Measurements from ENCODE around the gene CMTM8.

The CMTM8 gene

GRCh38 chr3:32309654-32310242 is 71.3 kb downstream of the CMTM8 start:
- 0 out of 2 replicates have a peak, but pooled peaks cover 3% of the 10 kb centered on the region for H4K20me1 ChIP-seq (ENCODE audit: insufficient read depth, low read length)

DNA sequence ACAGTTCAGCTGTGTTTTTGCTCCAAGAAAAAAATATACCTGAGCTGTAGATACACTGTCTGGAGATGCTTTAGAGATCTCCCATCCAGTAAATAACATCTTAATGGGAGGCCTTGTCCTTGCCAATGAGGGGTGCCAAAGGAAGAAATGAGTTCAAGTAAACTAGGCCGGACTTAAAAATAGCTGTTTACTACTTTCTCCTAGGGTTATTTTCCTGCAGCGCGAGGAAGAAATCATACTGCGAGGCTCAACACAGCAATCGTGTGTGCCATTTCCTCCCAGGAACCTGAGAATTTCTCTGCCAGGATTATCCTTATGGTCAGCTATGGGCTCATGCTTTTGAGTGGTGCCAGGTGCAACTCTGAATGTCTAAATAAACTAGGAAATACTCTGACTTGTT is 71.9 kb downstream of the CMTM8 start:
- no peaks in the 10 kb centered on the region for H3K27me3 ChIP-seq (ENCODE audit: low read depth, low read length)
- H3K27ac ChIP-seq (ENCODE audit: low read length): no peak overlapping the region
- no peak overlapping the region for H2AFZ ChIP-seq (ENCODE audit: low read depth, low read length)
- no peak overlapping the region for H3K4me3 ChIP-seq (ENCODE audit: low read length)
- H3K36me3 ChIP-seq (replicated peaks; ENCODE audit: low read depth, low read length): no peaks in the 10 kb centered on the region
- H3K4me1 ChIP-seq (ENCODE audit: low read length): peaks cover 19% of the 10 kb centered on the region
- H3K79me2 ChIP-seq (ENCODE audit: low read length): no peaks in the 10 kb centered on the region
- no peaks in the 10 kb centered on the region for H3K9me3 ChIP-seq (ENCODE audit: insufficient read depth, low read length)
- 0 out of 2 replicates have a peak, but pooled peaks cover 3% of the 10 kb centered on the region for H4K20me1 ChIP-seq (ENCODE audit: insufficient read depth, low read length)
- no peak overlapping the region for H3K9ac ChIP-seq (ENCODE audit: low read length)
- peak overlapping the region; percentile 60 for H3K4me2 ChIP-seq (ENCODE audit: low read length)
- TF ChIP-seq EZH2phosphoT487 (IDR thresholded peaks at IDR 0.05; ENCODE audit: low read depth): no peak
- TF ChIP-seq, protein P1, sequence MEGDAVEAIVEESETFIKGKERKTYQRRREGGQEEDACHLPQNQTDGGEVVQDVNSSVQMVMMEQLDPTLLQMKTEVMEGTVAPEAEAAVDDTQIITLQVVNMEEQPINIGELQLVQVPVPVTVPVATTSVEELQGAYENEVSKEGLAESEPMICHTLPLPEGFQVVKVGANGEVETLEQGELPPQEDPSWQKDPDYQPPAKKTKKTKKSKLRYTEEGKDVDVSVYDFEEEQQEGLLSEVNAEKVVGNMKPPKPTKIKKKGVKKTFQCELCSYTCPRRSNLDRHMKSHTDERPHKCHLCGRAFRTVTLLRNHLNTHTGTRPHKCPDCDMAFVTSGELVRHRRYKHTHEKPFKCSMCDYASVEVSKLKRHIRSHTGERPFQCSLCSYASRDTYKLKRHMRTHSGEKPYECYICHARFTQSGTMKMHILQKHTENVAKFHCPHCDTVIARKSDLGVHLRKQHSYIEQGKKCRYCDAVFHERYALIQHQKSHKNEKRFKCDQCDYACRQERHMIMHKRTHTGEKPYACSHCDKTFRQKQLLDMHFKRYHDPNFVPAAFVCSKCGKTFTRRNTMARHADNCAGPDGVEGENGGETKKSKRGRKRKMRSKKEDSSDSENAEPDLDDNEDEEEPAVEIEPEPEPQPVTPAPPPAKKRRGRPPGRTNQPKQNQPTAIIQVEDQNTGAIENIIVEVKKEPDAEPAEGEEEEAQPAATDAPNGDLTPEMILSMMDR (IDR thresholded peaks at IDR 0.05; ENCODE audit: low read depth, low read length): no peak

More at GRCh38 chr3:32309654-32310242, 71.3 kb downstream of the CMTM8 start:
- H3K4me3 ChIP-seq (ENCODE audit: low read length): no peak overlapping the region
- no peaks in the 10 kb centered on the region for H3K27me3 ChIP-seq (ENCODE audit: low read depth, low read length)
- no peaks in the 10 kb centered on the region for H3K79me2 ChIP-seq (ENCODE audit: low read length)
- TF ChIP-seq, protein P1 (IDR thresholded peaks at IDR 0.05; ENCODE audit: low read depth, low read length): no peak
- TF ChIP-seq EZH2phosphoT487 (IDR thresholded peaks at IDR 0.05; ENCODE audit: low read depth): no peak
- peaks cover 19% of the 10 kb centered on the region for H3K4me1 ChIP-seq (ENCODE audit: low read length)
- no peaks in the 10 kb centered on the region for H3K36me3 ChIP-seq (replicated peaks; ENCODE audit: low read depth, low read length)
- no peak overlapping the region for H3K27ac ChIP-seq (ENCODE audit: low read length)
- H3K4me2 ChIP-seq (ENCODE audit: low read length): peak overlapping the region; percentile 60
- no peak overlapping the region for H2AFZ ChIP-seq (ENCODE audit: low read depth, low read length)
- no peaks in the 10 kb centered on the region for H3K9me3 ChIP-seq (ENCODE audit: insufficient read depth, low read length)
- H3K9ac ChIP-seq (ENCODE audit: low read length): no peak overlapping the region

GRCh38 chr3:32310918-32311839 is 72.7 kb downstream of the CMTM8 start:
- 0 out of 2 replicates have a peak, but pooled peaks cover 3% of the 10 kb centered on the region for H4K20me1 ChIP-seq (ENCODE audit: insufficient read depth, low read length)
- no peak overlapping the region for H3K4me3 ChIP-seq (ENCODE audit: low read length)
- peaks cover 19% of the 10 kb centered on the region for H3K4me1 ChIP-seq (ENCODE audit: low read length)
- no peaks in the 10 kb centered on the region for H3K79me2 ChIP-seq (ENCODE audit: low read length)
- TF ChIP-seq, protein P1 (IDR thresholded peaks at IDR 0.05; ENCODE audit: low read depth, low read length): no peak
- TF ChIP-seq EZH2phosphoT487 (IDR thresholded peaks at IDR 0.05; ENCODE audit: low read depth): no peak
- no peak overlapping the region for H3K9ac ChIP-seq (ENCODE audit: low read length)
- no peak overlapping the region for H3K4me2 ChIP-seq (ENCODE audit: low read length)
- H3K9me3 ChIP-seq (ENCODE audit: insufficient read depth, low read length): no peaks in the 10 kb centered on the region
- H3K36me3 ChIP-seq (replicated peaks; ENCODE audit: low read depth, low read length): no peaks in the 10 kb centered on the region
- no peaks in the 10 kb centered on the region for H3K27me3 ChIP-seq (ENCODE audit: low read depth, low read length)
- H2AFZ ChIP-seq (ENCODE audit: low read depth, low read length): no peak overlapping the region
- H3K27ac ChIP-seq (ENCODE audit: low read length): no peak overlapping the region

DNA sequence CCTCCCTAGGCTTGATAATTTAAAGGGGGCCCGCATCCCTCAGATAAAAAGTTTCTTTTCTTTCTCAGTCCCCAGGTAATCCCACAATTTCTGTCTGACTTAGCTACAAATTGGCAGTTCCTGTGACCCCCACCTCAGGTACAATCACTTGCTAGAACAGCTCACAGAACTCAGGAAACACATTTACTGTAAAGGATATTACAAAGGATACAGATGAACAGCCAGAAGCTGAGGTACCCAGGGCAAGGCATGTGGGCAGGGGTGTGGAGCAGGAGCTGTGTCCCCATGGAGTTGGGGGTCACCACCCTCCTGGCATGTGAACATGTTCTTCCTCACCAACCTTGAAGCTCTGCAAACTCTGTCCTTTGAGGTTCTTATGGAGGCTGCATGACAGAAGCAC is 73.8 kb downstream of the CMTM8 start:
- Histone ChIP-seq H3K4me2 (ENCODE audit: low read length) (no peak overlapping the region), H3K79me2 (ENCODE audit: low read length) (no peaks in the 10 kb centered on the region), H4K20me1 (ENCODE audit: insufficient read depth, low read length) (0 out of 2 replicates have a peak, but pooled peaks cover 3% of the 10 kb centered on the region), H3K27ac (ENCODE audit: low read length) (no peak overlapping the region), H2AFZ (ENCODE audit: low read depth, low read length) (no peak overlapping the region), H3K4me3 (ENCODE audit: low read length) (no peak overlapping the region), H3K4me1 (ENCODE audit: low read length) (peaks cover 19% of the 10 kb centered on the region), H3K36me3 (replicated peaks; ENCODE audit: low read depth, low read length) (no peaks in the 10 kb centered on the region), H3K9me3 (ENCODE audit: insufficient read depth, low read length) (no peaks in the 10 kb centered on the region), H3K27me3 (ENCODE audit: low read depth, low read length) (no peaks in the 10 kb centered on the region), H3K9ac (ENCODE audit: low read length) (no peak overlapping the region)
- TF ChIP-seq, protein P1 (IDR thresholded peaks at IDR 0.05; ENCODE audit: low read depth, low read length): no peak
- TF ChIP-seq EZH2phosphoT487 (IDR thresholded peaks at IDR 0.05; ENCODE audit: low read depth): no peak

All from OCI-LY3 (cell line).